ENCODE results near the gene NMT1.

- no peak for TF ChIP-seq CTCF (IDR thresholded peaks at IDR 0.05)
- TF ChIP-seq EP300 (IDR thresholded peaks at IDR 0.05) = no peak
- no peak for TF ChIP-seq POLR2A (IDR thresholded peaks at IDR 0.05)
Measured at GRCh38 chr17:45111850-45112249, 50.7 kb downstream of the NMT1 start.

Data from upper lobe of left lung (tissue), 4 donors.